Activated CD8-positive, alpha-beta memory T cell treated with anti-CD3 and anti-CD28 coated beads, Interleukin-2, amount 50 U/mL, for 1 hour (primary cell): Measurements from ENCODE around the gene ST3GAL3.
"Not testable (repeated sequence)": the region's sequence is repeated elsewhere in the genome, so short reads cannot be mapped to it uniquely, and the experiment has no call there.

ENCODE experiments used
- DNase-seq: peaks from one replicate; pipeline ENCODE4 v3.0.0-alpha.2; 2020; ENCODE audit errors: extremely low read depth

Gene ST3GAL3

GRCh38 chr1:43822040-43822690 is 114.8 kb downstream of the ST3GAL3 start:
- no peak for DNase-seq

GRCh38 chr1:43824795-43825194 is 117.5 kb downstream of the ST3GAL3 start:
- no peak for DNase-seq

- DNase-seq = no peak
These were observed 121.2 kb downstream of the ST3GAL3 start for GRCh38 chr1:43828574-43828973.

GRCh38 chr1:43830802-43831201 is 123.5 kb downstream of the ST3GAL3 start:
- DNase-seq = no peak

- DNase-seq = no peak
These were observed 124.5 kb downstream of the ST3GAL3 start for GRCh38 chr1:43831851-43832250.

- DNase-seq = no peak
These were observed 124.9 kb downstream of the ST3GAL3 start for GRCh38 chr1:43832255-43832654.

GRCh38 chr1:43832998-43833397 is 125.7 kb downstream of the ST3GAL3 start:
- no peak for DNase-seq

- not testable (repeated sequence) for DNase-seq
These were observed 126.6 kb downstream of the ST3GAL3 start for GRCh38 chr1:43833902-43834279.

GRCh38 chr1:43834280-43835081 is 127.1 kb downstream of the ST3GAL3 start:
- no peak for DNase-seq

GRCh38 chr1:43835082-43836021 is 128.0 kb downstream of the ST3GAL3 start:
- DNase-seq = no peak

- peak; percentile 42 for DNase-seq
These were observed 129.1 kb downstream of the ST3GAL3 start for GRCh38 chr1:43836267-43836951.

GRCh38 chr1:43839056-43839455 is 131.7 kb downstream of the ST3GAL3 start:
- DNase-seq = no peak

- no peak for DNase-seq
These were observed 134.2 kb downstream of the ST3GAL3 start for GRCh38 chr1:43841321-43842174.

- DNase-seq = no peak
These were observed 134.8 kb downstream of the ST3GAL3 start for GRCh38 chr1:43842175-43842498.

- DNase-seq = no peak
These were observed 136.3 kb downstream of the ST3GAL3 start for GRCh38 chr1:43843684-43844083.

GRCh38 chr1:43844114-43844513 is 136.8 kb downstream of the ST3GAL3 start:
- DNase-seq = no peak

- DNase-seq = no peak
These were observed 140.0 kb downstream of the ST3GAL3 start for GRCh38 chr1:43847290-43847689.

- no peak for DNase-seq
These were observed 140.5 kb downstream of the ST3GAL3 start for GRCh38 chr1:43847882-43848281.

GRCh38 chr1:43849670-43850069 is 142.3 kb downstream of the ST3GAL3 start:
- no peak for DNase-seq

GRCh38 chr1:43850591-43851233 is 143.4 kb downstream of the ST3GAL3 start:
- no peak for DNase-seq
